Measurements from ENCODE around the gene CACNA1C. TPM values are rescaled to one million over a fixed set of nuclear protein-coding genes. Genes with fewer than 3 reads are reported as not detected.

Gene CACNA1C
- total RNA-seq, 1 experiment from 2014 or later, result 1.1 TPM

- Histone ChIP-seq H2BK20ac (ENCODE audit: low read depth, low read length, poor library complexity, severe bottlenecking) (no peak overlapping the region), H3K9me3 (ENCODE audit: control insufficient read depth, low read depth, low read length) (no peaks in the 10 kb centered on the region), H2AK5ac (ENCODE audit: insufficient read length, low read length) (no peak overlapping the region), H2BK120ac (ENCODE audit: low read depth, low read length, poor library complexity, severe bottlenecking) (no peak overlapping the region), H3K23me2 (ENCODE audit: insufficient read length, low read depth, low read length, poor library complexity, severe bottlenecking) (no peaks in the 10 kb centered on the region), H3T11ph (ENCODE audit: low read length) (no peak overlapping the region), H2AFZ (ENCODE audit: low read length) (no peak overlapping the region), H3K56ac (ENCODE audit: insufficient read length, low read depth, low read length) (no peak overlapping the region), H3K4me2 (ENCODE audit: insufficient read depth, insufficient read length, low read length) (no peak overlapping the region), H2BK15ac (ENCODE audit: low read depth, low read length) (no peak overlapping the region), H3K27ac (ENCODE audit: insufficient read length, low read depth, low read length) (no peak overlapping the region), H3K18ac (ENCODE audit: insufficient read length, low read depth, low read length) (no peak overlapping the region), H2BK5ac (ENCODE audit: insufficient read length, low read length) (no peak overlapping the region), H3K79me2 (ENCODE audit: insufficient read depth, low read length) (no peaks in the 10 kb centered on the region), H3K27me3 (ENCODE audit: insufficient read depth, low read length) (no peaks in the 10 kb centered on the region), H3K14ac (ENCODE audit: insufficient read depth, low read length) (no peak overlapping the region), H4K8ac (replicated peaks; ENCODE audit: insufficient read length, low read depth, low read length) (no peak overlapping the region), H3K23ac (ENCODE audit: insufficient read length, low read depth, low read length) (no peak overlapping the region), H3K4me1 (ENCODE audit: insufficient read depth, low read length) (no peaks in the 10 kb centered on the region), H4K91ac (ENCODE audit: insufficient read length, low read depth, low read length) (no peak overlapping the region), H2BK12ac (ENCODE audit: insufficient read length, low read depth, low read length) (no peak overlapping the region), H3K9ac (ENCODE audit: extremely low read depth, insufficient read length, low read length) (no peak overlapping the region), H4K20me1 (ENCODE audit: control insufficient read depth, insufficient read depth, insufficient read length) (no peaks in the 10 kb centered on the region), H3K4ac (ENCODE audit: low read depth, low read length) (no peak overlapping the region), H4K5ac (ENCODE audit: insufficient read length, low read depth, low read length) (no peak overlapping the region), H3K79me1 (ENCODE audit: insufficient read depth, low read depth, low read length, poor library complexity, severe bottlenecking) (no peaks in the 10 kb centered on the region)
- no peaks in the 10 kb centered on the region; a peak in 1 of 5 replicates for H3K9me3 Mint-ChIP-seq
- no peak overlapping the region; a peak in 1 of 5 replicates for H3K4me3 Mint-ChIP-seq
- TF ChIP-seq, protein P1, sequence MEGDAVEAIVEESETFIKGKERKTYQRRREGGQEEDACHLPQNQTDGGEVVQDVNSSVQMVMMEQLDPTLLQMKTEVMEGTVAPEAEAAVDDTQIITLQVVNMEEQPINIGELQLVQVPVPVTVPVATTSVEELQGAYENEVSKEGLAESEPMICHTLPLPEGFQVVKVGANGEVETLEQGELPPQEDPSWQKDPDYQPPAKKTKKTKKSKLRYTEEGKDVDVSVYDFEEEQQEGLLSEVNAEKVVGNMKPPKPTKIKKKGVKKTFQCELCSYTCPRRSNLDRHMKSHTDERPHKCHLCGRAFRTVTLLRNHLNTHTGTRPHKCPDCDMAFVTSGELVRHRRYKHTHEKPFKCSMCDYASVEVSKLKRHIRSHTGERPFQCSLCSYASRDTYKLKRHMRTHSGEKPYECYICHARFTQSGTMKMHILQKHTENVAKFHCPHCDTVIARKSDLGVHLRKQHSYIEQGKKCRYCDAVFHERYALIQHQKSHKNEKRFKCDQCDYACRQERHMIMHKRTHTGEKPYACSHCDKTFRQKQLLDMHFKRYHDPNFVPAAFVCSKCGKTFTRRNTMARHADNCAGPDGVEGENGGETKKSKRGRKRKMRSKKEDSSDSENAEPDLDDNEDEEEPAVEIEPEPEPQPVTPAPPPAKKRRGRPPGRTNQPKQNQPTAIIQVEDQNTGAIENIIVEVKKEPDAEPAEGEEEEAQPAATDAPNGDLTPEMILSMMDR (conservative IDR thresholded peaks at IDR 0.05), result no peak
- WGBS (ENCODE audit: extremely low coverage, insufficient read length, low lambda C conversion rate), result no CpG with 5 or more reads among the region's 14 CpGs
- peaks cover 0 to 2% (median 0%) of the 10 kb centered on the region in 3 experiments; a peak in 1 of 7 replicates for H3K36me3 Mint-ChIP-seq (ENCODE audit: insufficient read depth in 1 of 3, low read depth in 3 of 3)
- H3K27ac Mint-ChIP-seq, result no peak overlapping the region
- H3K27me3 Mint-ChIP-seq (ENCODE audit: low read depth), result peaks cover 8% of the 10 kb centered on the region
- peak; percentile 66 for DNase-seq
- H3K4me1 Mint-ChIP-seq, result peaks cover 13 to 16% of the 10 kb centered on the region in 2 experiments; a peak in 3 of 4 replicates
Measured at GRCh38 chr12:2615665-2616402, 563.0 kb downstream of the CACNA1C start.

Data from H9 (cell line).